HG03039 (cell line): ENCODE data around the gene GATAD2B.

Experiments used
- ATAC-seq: cut with Tn5 transposase; IDR thresholded peaks from one replicate; pipeline ENCODE4 v1.9.1; 2021; ENCODE audit warnings: mild to moderate bottlenecking, moderate library complexity; ENCODE audit not compliant: unreplicated experiment

The GATAD2B gene

GRCh38 chr1:153922972-153923925 lies at the start of gene GATAD2B:
TSS of gene GATAD2B (minus strand) at chr1:153922972. CDS start at chr1:153828347, 94,625 bp downstream.
- ATAC-seq, result peak; percentile 92

DNA sequence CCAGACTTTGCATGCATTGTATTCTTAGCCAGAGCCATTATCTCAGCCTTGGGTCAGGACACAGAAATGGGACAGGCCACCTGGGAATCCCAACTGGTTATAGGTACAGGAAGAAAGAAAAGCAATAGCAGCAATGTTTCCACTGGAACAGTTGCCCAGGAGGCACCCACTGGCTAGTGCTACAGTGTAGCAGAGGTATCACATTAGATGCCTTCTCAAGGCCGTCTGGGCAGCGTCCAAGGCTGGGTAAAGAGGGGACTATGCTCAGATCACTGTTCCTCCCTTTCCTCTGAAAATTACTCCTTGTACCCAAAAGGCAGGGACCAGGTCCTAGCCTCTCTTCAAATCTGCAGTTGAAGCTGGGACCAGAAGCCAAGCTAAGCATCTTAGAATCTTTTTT lies 47.6 kb upstream of the GATAD2B start:
- ATAC-seq, result no peak

DNA sequence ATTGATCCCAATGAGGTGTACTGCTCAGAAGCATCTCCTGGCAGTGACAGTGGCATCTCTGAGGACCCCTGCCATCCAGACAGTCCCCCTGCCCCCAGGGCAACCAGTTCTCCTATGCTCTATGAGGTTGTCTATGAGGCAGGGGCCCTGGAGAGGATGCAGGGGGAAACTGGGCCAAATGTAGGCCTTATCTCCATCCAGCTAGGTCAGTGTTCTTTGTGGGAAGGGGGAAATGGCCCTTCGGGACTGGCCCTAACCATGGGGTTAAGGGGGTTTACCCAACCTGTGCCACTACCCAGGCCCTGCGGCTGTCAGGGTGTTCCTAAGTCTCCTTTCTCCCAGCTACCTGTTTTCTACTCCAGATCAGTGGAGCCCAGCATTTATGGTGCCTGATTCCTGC lies 46.2 kb upstream of the GATAD2B start:
- no peak for ATAC-seq

DNA sequence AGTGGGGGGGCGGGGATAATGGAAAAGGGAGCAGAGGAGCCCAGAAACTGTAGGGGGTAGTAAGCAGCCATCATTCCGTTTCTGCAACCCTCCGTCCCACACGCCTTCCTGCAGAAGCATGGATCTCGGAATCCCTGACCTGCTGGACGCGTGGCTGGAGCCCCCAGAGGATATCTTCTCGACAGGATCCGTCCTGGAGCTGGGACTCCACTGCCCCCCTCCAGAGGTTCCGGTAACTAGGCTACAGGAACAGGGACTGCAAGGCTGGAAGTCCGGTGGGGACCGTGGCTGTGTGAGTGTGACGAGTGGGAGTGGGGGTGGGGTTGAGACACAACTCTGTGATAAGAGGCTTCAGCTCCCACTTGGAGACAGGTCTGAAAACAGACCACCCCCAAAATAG lies 45.6 kb upstream of the GATAD2B start:
- ATAC-seq, result no peak

- no peak for ATAC-seq
Observed at GRCh38 chr1:153968000-153968363, 45.2 kb upstream of the GATAD2B start.

- ATAC-seq, result peak; percentile 61
Observed at GRCh38 chr1:153967107-153967999, 44.6 kb upstream of the GATAD2B start, which contains the start of gene CREB3L4. TSS of gene CREB3L4 (plus strand) at chr1:153967902. CDS start at chr1:153968526, 624 bp downstream.

DNA sequence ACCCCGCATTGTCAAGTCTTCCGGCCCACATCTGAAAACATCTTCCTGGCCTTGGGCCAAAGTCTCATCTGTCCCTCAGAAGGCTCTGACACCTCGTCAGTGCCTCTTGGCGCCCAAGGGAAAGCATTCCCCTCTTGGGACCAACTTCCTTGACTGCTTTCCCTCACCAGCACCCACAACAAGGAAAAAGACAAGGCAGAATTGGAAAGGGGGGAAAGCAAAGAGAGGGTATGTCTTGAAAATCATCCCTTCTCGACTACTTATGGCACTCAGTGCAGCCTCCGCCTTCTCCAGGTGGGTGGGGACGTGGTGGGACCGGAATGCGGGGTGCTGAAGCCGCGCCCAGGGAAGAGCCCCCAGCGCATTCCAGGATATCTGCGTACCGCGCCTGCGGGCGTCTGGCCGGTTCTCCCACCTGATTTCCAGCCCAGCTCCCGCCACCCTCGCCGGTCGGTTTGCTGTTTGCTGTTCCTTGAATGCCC lies 41.1 kb upstream of the GATAD2B start:
- no peak for ATAC-seq

- ATAC-seq, result no peak
Observed at GRCh38 chr1:153963030-153963849, 40.5 kb upstream of the GATAD2B start, which contains the start of gene SLC39A1. TSS of gene SLC39A1 (minus strand) at chr1:153963537. CDS start at chr1:153962715, 822 bp downstream.

DNA sequence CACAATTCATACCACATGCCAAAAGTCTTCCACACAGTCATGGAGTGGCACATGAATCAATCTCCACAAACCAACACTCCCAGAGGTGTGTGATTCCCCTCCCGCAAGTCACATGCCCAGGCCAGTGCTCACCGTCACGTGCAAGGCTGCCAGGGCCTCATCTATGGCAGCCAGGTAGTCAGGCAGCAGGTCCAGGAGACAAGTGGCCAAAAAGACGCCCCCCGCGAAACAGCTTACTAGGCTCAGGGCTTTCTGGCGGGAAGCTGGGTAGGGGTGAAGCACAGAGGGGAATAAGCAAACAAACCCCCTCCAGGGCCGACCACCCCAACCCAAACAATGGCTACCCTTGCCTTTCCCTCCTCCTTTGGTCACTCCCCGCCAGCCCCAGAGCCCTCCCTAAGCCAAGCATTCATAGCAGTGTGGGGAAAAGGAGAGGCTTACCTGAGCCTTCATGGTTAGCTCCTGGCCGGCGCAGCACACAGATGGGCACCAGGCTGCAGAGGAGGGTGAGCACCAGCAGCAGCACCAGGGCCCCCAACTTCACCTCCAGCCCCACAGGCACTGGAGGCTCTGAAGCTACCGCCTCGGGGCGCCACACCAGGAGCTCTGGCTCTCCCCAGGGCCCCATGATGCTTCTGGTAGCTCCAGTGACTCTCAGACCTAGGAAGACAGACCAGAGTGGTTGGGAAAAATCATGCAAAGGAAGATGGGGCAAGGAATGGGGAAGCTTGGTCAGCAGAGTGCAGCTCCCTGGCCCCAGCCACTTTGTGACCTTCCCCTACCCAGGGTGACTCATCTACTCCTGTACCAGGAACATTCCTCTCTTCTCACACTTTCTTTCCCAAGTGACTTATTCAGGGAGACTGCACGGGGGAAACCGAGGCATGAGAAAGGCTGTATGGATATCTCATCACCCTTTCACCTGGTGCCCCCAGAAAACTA lies 39.6 kb upstream of the GATAD2B start:
- no peak for ATAC-seq

GRCh38 chr1:153961421-153961820 lies 38.6 kb upstream of the GATAD2B start:
- ATAC-seq, result no peak

- no peak for ATAC-seq
Observed at GRCh38 chr1:153960206-153960605, 37.4 kb upstream of the GATAD2B start.

DNA sequence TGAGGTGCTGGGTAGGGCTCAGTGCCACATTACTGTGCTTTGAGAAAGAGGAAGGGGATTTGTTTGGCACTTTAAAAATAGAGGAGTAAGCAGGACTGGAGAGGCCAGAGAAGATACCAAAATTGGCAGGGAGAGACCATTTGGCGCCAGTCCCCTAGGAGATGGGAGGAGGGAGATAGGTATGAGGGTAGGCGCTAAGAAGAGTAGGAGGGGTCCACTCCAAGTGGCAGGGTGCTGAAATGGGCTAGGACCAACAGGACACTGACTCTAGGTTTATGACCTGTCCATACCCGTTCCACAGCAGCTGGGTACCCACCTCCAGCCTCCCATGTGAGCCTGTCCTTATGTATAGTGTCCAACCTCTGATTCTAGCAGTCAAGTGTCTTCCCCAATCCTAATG lies 36.7 kb upstream of the GATAD2B start:
- no peak for ATAC-seq

GRCh38 chr1:153958961-153959260 lies 36.1 kb upstream of the GATAD2B start:
- no peak for ATAC-seq

DNA sequence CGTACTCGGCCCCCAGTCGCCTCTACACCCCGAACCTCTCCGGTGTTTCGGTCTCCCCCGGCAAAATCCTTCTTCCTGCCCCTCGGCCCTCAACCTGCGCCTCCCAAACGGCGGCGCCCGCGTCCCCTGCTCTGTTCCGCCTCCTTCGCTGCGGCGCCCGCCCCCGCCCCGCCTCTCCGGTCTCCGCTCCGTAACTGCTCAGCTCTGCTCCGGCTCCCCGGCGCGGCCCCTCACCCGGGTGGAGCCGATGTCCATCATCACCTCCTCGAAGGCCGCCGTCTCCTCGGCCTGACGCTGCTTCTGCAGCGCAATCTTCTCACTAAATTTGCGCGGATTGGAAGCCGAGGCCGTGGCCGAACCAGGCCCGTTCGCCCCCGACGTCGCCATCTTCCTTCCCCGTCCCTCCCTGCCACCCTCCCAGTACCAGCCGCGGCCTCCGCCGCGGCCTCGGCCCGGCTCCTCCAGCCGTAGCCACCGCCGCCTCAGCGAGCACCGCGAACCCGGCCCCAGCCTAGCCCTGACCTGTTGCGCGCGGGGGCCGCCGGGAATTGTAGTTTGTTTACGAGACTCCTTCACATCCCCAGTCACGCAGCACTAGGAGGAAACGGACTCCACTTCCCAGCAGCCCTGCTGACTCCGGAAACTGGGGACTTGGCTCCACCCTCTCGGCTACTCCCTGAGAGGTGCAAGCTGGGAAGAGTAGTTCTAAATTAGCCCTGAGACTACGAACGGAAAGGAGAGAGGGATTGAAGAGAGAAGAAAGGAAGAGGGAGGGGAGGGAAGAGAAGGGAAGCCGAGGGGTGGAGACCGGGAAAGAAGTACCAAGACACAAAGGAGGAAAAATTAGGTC lies 35.6 kb upstream of the GATAD2B start, which contains the start of gene CRTC2:
Gene CRTC2 (minus strand): TSS at position 502 of the 850 bp plus-strand sequence. CDS start 115 bp downstream, at position 387.
- ATAC-seq, result peak; percentile 73

GRCh38 chr1:153957744-153958110 lies 35.0 kb upstream of the GATAD2B start:
- ATAC-seq, result peak; percentile 4

GRCh38 chr1:153956997-153957715 lies 34.4 kb upstream of the GATAD2B start:
- no peak for ATAC-seq

DNA sequence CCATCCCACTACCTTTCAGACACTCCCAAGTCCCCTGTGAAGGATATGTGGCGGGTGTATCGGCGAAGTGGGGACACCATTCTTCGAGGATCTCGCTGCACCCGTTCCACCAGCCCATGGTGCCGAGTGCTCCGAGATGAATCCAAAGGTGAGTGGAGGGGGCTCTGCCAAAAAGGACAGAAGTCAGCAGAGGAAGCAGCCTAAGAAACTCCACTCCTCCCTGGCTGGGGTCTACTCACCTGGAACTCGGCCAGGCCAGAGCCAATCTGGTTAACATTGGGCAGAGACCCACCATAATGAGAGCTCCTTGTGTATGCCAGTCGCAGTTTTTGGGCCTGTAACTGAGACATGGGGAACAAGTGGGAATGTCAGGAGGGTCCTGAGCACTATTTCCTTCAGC lies 32.1 kb upstream of the GATAD2B start:
- no peak for ATAC-seq

DNA sequence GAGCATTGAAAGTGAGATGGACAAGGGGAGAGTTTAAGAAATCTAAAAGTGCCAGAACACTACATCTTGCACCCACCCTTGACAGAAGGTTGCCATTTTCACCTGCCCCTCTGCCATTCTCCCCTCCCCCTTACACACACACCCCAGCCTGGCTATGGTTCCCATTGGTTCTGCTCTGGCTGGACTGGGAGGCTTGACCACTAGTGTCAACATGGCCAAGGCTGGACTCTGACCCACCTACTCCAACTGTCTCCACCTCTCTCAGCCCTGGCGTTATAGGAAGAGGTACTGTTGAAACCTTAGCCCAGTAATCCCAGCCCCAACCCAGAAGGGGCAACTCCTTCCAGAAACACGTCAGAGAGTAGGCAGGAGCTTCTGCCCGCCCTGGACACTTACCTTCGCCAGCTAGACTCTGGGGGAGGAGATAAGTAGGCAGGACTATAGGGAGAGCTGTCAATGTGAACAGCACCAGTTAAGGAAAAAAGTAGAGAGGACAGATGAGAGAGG lies 31.1 kb upstream of the GATAD2B start:
- ATAC-seq, result no peak
